HepG2 (cell line): Measurements from ENCODE around the gene ERMARD. TPM values are rescaled to one million over a fixed set of nuclear protein-coding genes. Genes with fewer than 3 reads are reported as not detected.

Source experiments
- CENPT ChIP-seq: sonication (generic); formaldehyde crosslinking; IDR thresholded peaks from 2 replicates; pipeline ENCODE4 v1.8.0; 2022; ENCODE audit warnings: low read depth, mild to moderate bottlenecking, moderate library complexity, missing genetic modification reagents
- CHD2 ChIP-seq: IDR thresholded peaks from 2 replicates; pipeline ENCODE4 v1.6.1; 2011; ENCODE audit warnings: low read depth, low read length, improper control_type of control experiment
- FOXM1 ChIP-seq: sonication (generic); formaldehyde crosslinking; IDR thresholded peaks from 2 replicates; pipeline ENCODE4 v1.5.0; 2020; ENCODE audit warnings: missing genetic modification reagents
- FOXP1 ChIP-seq, 2 experiments: fragments of 450-650 bp in 1 of 2; IDR thresholded peaks; 2 replicates each; pipeline ENCODE4 v1.6.1; 2017 to 2018; ENCODE audit warnings: antibody characterized with exemption in 1 of 2
- ISL2 ChIP-seq: sonication (generic); formaldehyde crosslinking; IDR thresholded peaks from 2 replicates; pipeline ENCODE4 v1.5.0; 2020; ENCODE audit warnings: missing genetic modification reagents
- MXD4 ChIP-seq: IDR thresholded peaks from 2 replicates; pipeline ENCODE4 v1.6.1; 2016; ENCODE audit warnings: mild to moderate bottlenecking, missing biosample characterization, missing genetic modification reagents
- NCOA2 ChIP-seq: sonication (generic); formaldehyde crosslinking; IDR thresholded peaks from 2 replicates; pipeline ENCODE4 v1.8.0; 2022; ENCODE audit warnings: inconsistent platforms
- NR1H2 ChIP-seq: sonication (generic); formaldehyde crosslinking; IDR thresholded peaks from 2 replicates; pipeline ENCODE4 v1.8.1; 2022; ENCODE audit warnings: low read depth, missing genetic modification reagents, borderline replicate concordance
- PCBP1 ChIP-seq: fragments of 200-400 bp; formaldehyde crosslinking; IDR thresholded peaks from 2 replicates; pipeline ENCODE4 v1.6.1; 2017; ENCODE audit warnings: mild to moderate bottlenecking, low read depth, low read length, borderline replicate concordance
- PHF21A ChIP-seq: sonication (generic); formaldehyde crosslinking; IDR thresholded peaks from 2 replicates; pipeline ENCODE4 v1.5.0; 2020; ENCODE audit warnings: mild to moderate bottlenecking, missing genetic modification reagents
- RARA ChIP-seq: IDR thresholded peaks from 2 replicates; pipeline ENCODE4 v1.6.1; 2016; ENCODE audit warnings: missing genetic modification reagents, missing compliant biosample characterization
- RFXANK ChIP-seq: IDR thresholded peaks from 2 replicates; pipeline ENCODE4 v1.6.1; 2016
- SIX1 ChIP-seq: sonication (generic); formaldehyde crosslinking; IDR thresholded peaks from 2 replicates; pipeline ENCODE4 v1.4.0; 2020; ENCODE audit warnings: missing genetic modification reagents, borderline replicate concordance
- TSC22D2 ChIP-seq: sonication (generic); formaldehyde crosslinking; IDR thresholded peaks from 2 replicates; pipeline ENCODE4 v1.5.1; 2020; ENCODE audit warnings: missing genetic modification reagents, mild to moderate bottlenecking, borderline replicate concordance
- ZFP90 ChIP-seq: sonication (generic); formaldehyde crosslinking; IDR thresholded peaks from 2 replicates; pipeline ENCODE4 v1.8.0; 2022; ENCODE audit warnings: missing genetic modification reagents, mild to moderate bottlenecking, inconsistent platforms, borderline replicate concordance
- ZNF207 ChIP-seq: fragments of 450-650 bp; IDR thresholded peaks from 2 replicates; pipeline ENCODE4 v1.6.1; 2016; ENCODE audit warnings: antibody characterized with exemption, borderline replicate concordance
- ZNF224 ChIP-seq: sonication (generic); formaldehyde crosslinking; IDR thresholded peaks from 2 replicates; pipeline ENCODE4 v1.5.0; 2020; ENCODE audit warnings: mild to moderate bottlenecking, missing genetic modification reagents
- ZNF232 ChIP-seq: sonication (generic); formaldehyde crosslinking; IDR thresholded peaks from 2 replicates; pipeline ENCODE4 v1.4.0; 2020; ENCODE audit warnings: missing genetic modification reagents, borderline replicate concordance
- ZNF354B ChIP-seq: sonication (generic); formaldehyde crosslinking; IDR thresholded peaks from 2 replicates; pipeline ENCODE4 v1.8.0; 2022; ENCODE audit warnings: mild to moderate bottlenecking, missing genetic modification reagents
- ZNF550 ChIP-seq: sonication (generic); formaldehyde crosslinking; IDR thresholded peaks from 2 replicates; pipeline ENCODE4 v1.4.0; 2020; ENCODE audit warnings: mild to moderate bottlenecking, missing genetic modification reagents, borderline replicate concordance
- ZNF564 ChIP-seq: sonication (generic); formaldehyde crosslinking; IDR thresholded peaks from 2 replicates; pipeline ENCODE4 v1.8.1; 2023; ENCODE audit warnings: mild to moderate bottlenecking, missing genetic modification reagents
- ZNF598 ChIP-seq: sonication (generic); formaldehyde crosslinking; IDR thresholded peaks from 2 replicates; pipeline ENCODE4 v1.5.1; 2020; ENCODE audit warnings: mild to moderate bottlenecking, missing genetic modification reagents, borderline replicate concordance
- ZNF737 ChIP-seq: sonication (generic); formaldehyde crosslinking; IDR thresholded peaks from 2 replicates; pipeline ENCODE4 v1.5.0; 2020; ENCODE audit warnings: missing genetic modification reagents, mild to moderate bottlenecking, borderline replicate concordance
- ZNF780A ChIP-seq: sonication (generic); formaldehyde crosslinking; IDR thresholded peaks from 2 replicates; pipeline ENCODE4 v1.8.0; 2022; ENCODE audit warnings: mild to moderate bottlenecking, missing genetic modification reagents, moderate library complexity
- ZNF878 ChIP-seq: sonication (generic); formaldehyde crosslinking; IDR thresholded peaks from 2 replicates; pipeline ENCODE4 v1.8.1; 2023; ENCODE audit warnings: mild to moderate bottlenecking, missing genetic modification reagents, moderate library complexity
- ZZZ3 ChIP-seq: sonication (generic); formaldehyde crosslinking; IDR thresholded peaks from 2 replicates; pipeline ENCODE4 v1.4.0; 2020; ENCODE audit warnings: missing genetic modification reagents, mild to moderate bottlenecking, borderline replicate concordance
- polyA plus RNA-seq, 8 experiments: library from polyadenylated mRNA; depleted of rRNA in 3 of 8; stranded (reverse) in 7 of 8; unstranded in 1 of 8; fragments of >200 nt; fragmentation: Illumina TruSeq in 4 of 8; extraction: Trizol in 4 of 8; gene quantifications; 2 replicates each; pipeline versions ENCODE4 v1.2.1 to v1.2.3, GENCODE V29; 2011 to 2016; ENCODE audit warnings: low read depth in 4 of 8, missing spikeins in 1 of 8, mixed read lengths in 1 of 8; ENCODE audit not compliant: insufficient read depth in 1 of 8
- total RNA-seq, 5 experiments: library from RNA; depleted of rRNA; stranded (reverse); fragments of >200 nt; fragmentation: Illumina TruSeq; extraction: Trizol; gene quantifications; 2 replicates each; pipeline ENCODE4 v1.2.3, GENCODE V29; 2016; ENCODE audit warnings: low read depth in 1 of 5
- TF ChIP-seq, protein P1 (sequence below): sonication (generic); formaldehyde crosslinking; IDR thresholded peaks from 2 replicates; pipeline ENCODE4 v1.4.0; 2020; ENCODE audit warnings: missing genetic modification reagents
- TF ChIP-seq, protein P2 (sequence below): sonication (generic); formaldehyde crosslinking; IDR thresholded peaks from 2 replicates; pipeline ENCODE4 v1.9.0; 2021; ENCODE audit warnings: missing genetic modification reagents, mild to moderate bottlenecking, borderline replicate concordance
- TF ChIP-seq, protein P3 (sequence below): sonication (generic); formaldehyde crosslinking; IDR thresholded peaks from 2 replicates; pipeline ENCODE4 v1.5.0; 2020; ENCODE audit warnings: missing genetic modification reagents

ERMARD gene
- total and polyA plus RNA-seq, 2 of the 13 experiments (the other 11 are each of a cell fraction or from before 2014, with no cell fraction given) = 8.8 to 10.7 TPM

DNA sequence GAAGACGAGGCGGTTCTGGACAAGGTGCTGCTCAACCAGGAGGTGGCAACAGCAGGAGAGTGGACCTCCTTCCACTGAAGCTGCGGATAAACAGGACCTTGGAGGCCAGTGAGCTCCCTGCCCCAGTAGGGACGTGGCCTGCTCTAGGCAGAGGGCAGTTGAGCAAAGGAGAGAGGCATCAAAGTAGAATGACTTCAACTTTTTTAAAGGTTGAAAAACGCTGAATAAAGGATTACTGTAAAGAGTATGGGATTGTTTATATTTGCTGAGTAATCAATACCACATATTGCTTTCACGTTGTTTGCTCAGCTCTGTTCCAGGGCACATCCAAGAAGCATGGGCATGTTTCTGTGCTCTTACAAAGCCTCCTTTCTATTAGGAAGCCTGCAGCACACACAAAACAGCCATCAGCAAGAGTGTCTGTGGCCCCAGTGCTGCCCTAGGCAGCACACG, 48.1 kb downstream of the ERMARD start (continued):
- TF ChIP-seq ZZZ3 = no peak
- TF ChIP-seq, protein P1, sequence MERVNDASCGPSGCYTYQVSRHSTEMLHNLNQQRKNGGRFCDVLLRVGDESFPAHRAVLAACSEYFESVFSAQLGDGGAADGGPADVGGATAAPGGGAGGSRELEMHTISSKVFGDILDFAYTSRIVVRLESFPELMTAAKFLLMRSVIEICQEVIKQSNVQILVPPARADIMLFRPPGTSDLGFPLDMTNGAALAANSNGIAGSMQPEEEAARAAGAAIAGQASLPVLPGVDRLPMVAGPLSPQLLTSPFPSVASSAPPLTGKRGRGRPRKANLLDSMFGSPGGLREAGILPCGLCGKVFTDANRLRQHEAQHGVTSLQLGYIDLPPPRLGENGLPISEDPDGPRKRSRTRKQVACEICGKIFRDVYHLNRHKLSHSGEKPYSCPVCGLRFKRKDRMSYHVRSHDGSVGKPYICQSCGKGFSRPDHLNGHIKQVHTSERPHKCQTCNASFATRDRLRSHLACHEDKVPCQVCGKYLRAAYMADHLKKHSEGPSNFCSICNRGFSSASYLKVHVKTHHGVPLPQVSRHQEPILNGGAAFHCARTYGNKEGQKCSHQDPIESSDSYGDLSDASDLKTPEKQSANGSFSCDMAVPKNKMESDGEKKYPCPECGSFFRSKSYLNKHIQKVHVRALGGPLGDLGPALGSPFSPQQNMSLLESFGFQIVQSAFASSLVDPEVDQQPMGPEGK = no peak; the same call in 1 of the 2 replicates
- TF ChIP-seq TSC22D2 (CRISPR knock-in tag) = 0 out of 2 replicates have a peak, but pooled peaks have one; percentile 27
- TF ChIP-seq ZNF564 (CRISPR knock-in tag) = no peak
- peak; percentile 60; the same call in 1 of the 2 replicates for TF ChIP-seq MXD4 (CRISPR knock-in tag)
- no peak for TF ChIP-seq ZNF224 (CRISPR knock-in tag)
- peak; percentile 95 for TF ChIP-seq NCOA2 (CRISPR knock-in tag)
- TF ChIP-seq FOXP1 (IDR thresholded peaks at IDR 0.05) = peak; percentile 43; the same call in 1 of the 2 replicates
- TF ChIP-seq FOXP1 (CRISPR knock-in tag; IDR thresholded peaks at IDR 0.05) = peak; percentile 87
- TF ChIP-seq SIX1 = peak; percentile 96
- TF ChIP-seq ZNF354B = no peak
- TF ChIP-seq NR1H2 (CRISPR knock-in tag) = no peak
- 0 out of 2 replicates have a peak, but pooled peaks have one; percentile 22 for TF ChIP-seq ZFP90 (CRISPR knock-in tag)
- TF ChIP-seq FOXM1 (CRISPR knock-in tag) = no peak
- TF ChIP-seq PHF21A (CRISPR knock-in tag) = no peak
- no peak for TF ChIP-seq RFXANK (CRISPR knock-in tag)
- TF ChIP-seq ZNF207 = no peak
- no peak for TF ChIP-seq PCBP1
- peak; percentile 71 for TF ChIP-seq RARA (CRISPR knock-in tag)
- TF ChIP-seq ZNF737 (CRISPR knock-in tag) = no peak
- no peak for TF ChIP-seq ZNF550 (CRISPR knock-in tag)
- TF ChIP-seq CENPT (CRISPR knock-in tag) = no peak
- TF ChIP-seq, protein P2, sequence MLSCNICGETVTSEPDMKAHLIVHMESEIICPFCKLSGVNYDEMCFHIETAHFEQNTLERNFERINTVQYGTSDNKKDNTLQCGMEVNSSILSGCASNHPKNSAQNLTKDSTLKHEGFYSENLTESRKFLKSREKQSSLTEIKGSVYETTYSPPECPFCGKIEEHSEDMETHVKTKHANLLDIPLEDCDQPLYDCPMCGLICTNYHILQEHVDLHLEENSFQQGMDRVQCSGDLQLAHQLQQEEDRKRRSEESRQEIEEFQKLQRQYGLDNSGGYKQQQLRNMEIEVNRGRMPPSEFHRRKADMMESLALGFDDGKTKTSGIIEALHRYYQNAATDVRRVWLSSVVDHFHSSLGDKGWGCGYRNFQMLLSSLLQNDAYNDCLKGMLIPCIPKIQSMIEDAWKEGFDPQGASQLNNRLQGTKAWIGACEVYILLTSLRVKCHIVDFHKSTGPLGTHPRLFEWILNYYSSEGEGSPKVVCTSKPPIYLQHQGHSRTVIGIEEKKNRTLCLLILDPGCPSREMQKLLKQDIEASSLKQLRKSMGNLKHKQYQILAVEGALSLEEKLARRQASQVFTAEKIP (CRISPR knock-in tag) = no peak
- peak; percentile 97 for TF ChIP-seq ISL2
- 0 out of 2 replicates have a peak, but pooled peaks have one; percentile 34 for TF ChIP-seq ZNF232 (CRISPR knock-in tag)
- no peak for TF ChIP-seq ZNF878 (CRISPR knock-in tag)
- no peak for TF ChIP-seq ZNF598 (CRISPR knock-in tag)
- no peak for TF ChIP-seq CHD2
- TF ChIP-seq ZNF780A (CRISPR knock-in tag) = no peak
- TF ChIP-seq, protein P3, sequence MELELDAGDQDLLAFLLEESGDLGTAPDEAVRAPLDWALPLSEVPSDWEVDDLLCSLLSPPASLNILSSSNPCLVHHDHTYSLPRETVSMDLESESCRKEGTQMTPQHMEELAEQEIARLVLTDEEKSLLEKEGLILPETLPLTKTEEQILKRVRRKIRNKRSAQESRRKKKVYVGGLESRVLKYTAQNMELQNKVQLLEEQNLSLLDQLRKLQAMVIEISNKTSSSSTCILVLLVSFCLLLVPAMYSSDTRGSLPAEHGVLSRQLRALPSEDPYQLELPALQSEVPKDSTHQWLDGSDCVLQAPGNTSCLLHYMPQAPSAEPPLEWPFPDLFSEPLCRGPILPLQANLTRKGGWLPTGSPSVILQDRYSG (CRISPR knock-in tag) = no peak
